H1 (cell line): ENCODE measurements around the gene LMX1B.

Source experiments
- CHD2 ChIP-seq: IDR thresholded peaks from 2 replicates; pipeline ENCODE4 v1.6.1; 2012; ENCODE audit warnings: low read length, improper control_type of control experiment
- EZH2 ChIP-seq: fragments of 200-600 bp; sonication (generic); IDR thresholded peaks from 2 replicates; pipeline ENCODE4 v1.7.1; 2012; ENCODE audit warnings: low read depth, mild to moderate bottlenecking, moderate library complexity, low read length, inconsistent platforms; ENCODE audit not compliant: severe bottlenecking
- HDAC2 ChIP-seq, 2 experiments: fragments of 300-600 bp in 1 of 2; sonication (generic) in 1 of 2; IDR thresholded peaks; 2 replicates each; pipeline ENCODE4 v1.6.1; 2011 to 2012; ENCODE audit warnings: low read depth in 2 of 2, low read length in 2 of 2, mild to moderate bottlenecking in 2 of 2, moderate library complexity in 2 of 2, borderline replicate concordance in 1 of 2, inconsistent platforms in 1 of 2
- MAFK ChIP-seq: IDR thresholded peaks from 2 replicates; pipeline ENCODE4 v1.6.1; 2012; ENCODE audit warnings: low read depth, mild to moderate bottlenecking, improper control_type of control experiment, low read length
- POLR2A ChIP-seq, 2 experiments: IDR thresholded peaks; 1 replicate in 1 of 2; 2 replicates in 1 of 2; pipeline ENCODE4 v1.6.1; 2011; ENCODE audit warnings: low read depth in 2 of 2, low read length in 2 of 2, mild to moderate bottlenecking in 2 of 2; ENCODE audit errors: control extremely low read depth in 1 of 2
- RNF2 ChIP-seq: fragments of 200-900, 300-1000 bp; sonication (generic); IDR thresholded peaks from 2 replicates; pipeline ENCODE4 v1.7.1; 2016; ENCODE audit warnings: borderline replicate concordance, low read depth, mild to moderate bottlenecking, antibody characterized with exemption, low read length; ENCODE audit not compliant: poor library complexity, severe bottlenecking; ENCODE audit errors: missing control alignments
- SIX5 ChIP-seq: IDR thresholded peaks from 2 replicates; pipeline ENCODE4 v1.6.1; 2011; ENCODE audit warnings: mild to moderate bottlenecking, low read depth, low read length
- TF ChIP-seq, protein P1 (sequence below), 3 experiments: IDR thresholded peaks; 1 replicate in 2 of 3; 2 replicates in 1 of 3; pipeline versions ENCODE4 v1.5.1 to v1.6.1; 2011; ENCODE audit warnings: low read length in 3 of 3, mild to moderate bottlenecking in 3 of 3, inconsistent platforms in 2 of 3, low read depth in 1 of 3, moderate library complexity in 1 of 3; ENCODE audit not compliant: insufficient read depth in 1 of 3; ENCODE audit errors: control extremely low read depth in 1 of 3

DNA sequence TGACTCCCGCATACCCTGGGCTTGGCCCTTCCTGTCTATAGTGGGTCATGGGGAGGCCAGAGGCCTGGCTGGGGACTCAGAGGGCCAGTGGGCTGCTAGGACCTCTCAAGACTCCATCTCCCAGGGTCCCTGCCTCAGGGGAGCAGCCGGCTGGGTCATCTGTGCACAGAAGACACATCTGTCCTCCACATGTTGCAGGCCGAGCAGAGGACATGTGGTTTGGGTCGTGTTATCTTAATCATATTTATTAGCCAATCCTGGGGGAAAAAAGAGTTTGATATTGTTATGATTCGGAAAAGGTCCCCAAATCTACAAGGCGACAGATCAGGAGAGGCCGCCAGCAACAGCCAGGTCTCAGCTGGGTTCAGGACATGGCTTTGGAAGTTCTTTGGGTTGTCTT lies 14.4 kb downstream of the LMX1B start:
- TF ChIP-seq, protein P1, sequence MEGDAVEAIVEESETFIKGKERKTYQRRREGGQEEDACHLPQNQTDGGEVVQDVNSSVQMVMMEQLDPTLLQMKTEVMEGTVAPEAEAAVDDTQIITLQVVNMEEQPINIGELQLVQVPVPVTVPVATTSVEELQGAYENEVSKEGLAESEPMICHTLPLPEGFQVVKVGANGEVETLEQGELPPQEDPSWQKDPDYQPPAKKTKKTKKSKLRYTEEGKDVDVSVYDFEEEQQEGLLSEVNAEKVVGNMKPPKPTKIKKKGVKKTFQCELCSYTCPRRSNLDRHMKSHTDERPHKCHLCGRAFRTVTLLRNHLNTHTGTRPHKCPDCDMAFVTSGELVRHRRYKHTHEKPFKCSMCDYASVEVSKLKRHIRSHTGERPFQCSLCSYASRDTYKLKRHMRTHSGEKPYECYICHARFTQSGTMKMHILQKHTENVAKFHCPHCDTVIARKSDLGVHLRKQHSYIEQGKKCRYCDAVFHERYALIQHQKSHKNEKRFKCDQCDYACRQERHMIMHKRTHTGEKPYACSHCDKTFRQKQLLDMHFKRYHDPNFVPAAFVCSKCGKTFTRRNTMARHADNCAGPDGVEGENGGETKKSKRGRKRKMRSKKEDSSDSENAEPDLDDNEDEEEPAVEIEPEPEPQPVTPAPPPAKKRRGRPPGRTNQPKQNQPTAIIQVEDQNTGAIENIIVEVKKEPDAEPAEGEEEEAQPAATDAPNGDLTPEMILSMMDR (IDR thresholded peaks at IDR 0.05; ENCODE audit: control extremely low read depth in 1 of 3, insufficient read depth in 1 of 3, low read depth in 1 of 3, low read length in 3 of 3) = no peak
- TF ChIP-seq POLR2A (IDR thresholded peaks at IDR 0.05; ENCODE audit: control extremely low read depth in 1 of 2, low read depth in 2 of 2, low read length in 2 of 2) (no peak), SIX5 (no peak), RNF2 (no peak), HDAC2 (IDR thresholded peaks at IDR 0.05; ENCODE audit: borderline replicate concordance in 1 of 2, low read depth in 2 of 2, low read length in 2 of 2) (no peak), EZH2 (no peak), CHD2 (no peak), MAFK (no peak)
